Loucy (cell line): Measurements from ENCODE around the gene TBX3.

Experiments
- H2AFZ ChIP-seq: fragments of 200-600 bp; sonication (generic); 2 replicates; pipeline ENCODE4 v1.6.0; 2016; ENCODE audit warnings: antibody characterized with exemption, mild to moderate bottlenecking, low read length, moderate library complexity
- H3F3A ChIP-seq: fragments of 200-600 bp; 2 replicates; pipeline ENCODE4 v1.6.0; 2016; ENCODE audit warnings: antibody characterized with exemption, low read depth, mild to moderate bottlenecking
- H3K27me3 ChIP-seq: fragments of 200-600 bp; sonication (generic); 2 replicates; pipeline ENCODE4 v1.6.1; 2014; ENCODE audit warnings: low read length, mild to moderate bottlenecking; ENCODE audit not compliant: insufficient read depth, poor library complexity, severe bottlenecking
- H3K36me3 ChIP-seq: fragments of 200-600 bp; sonication (generic); 2 replicates; pipeline ENCODE4 v1.6.1; 2016; ENCODE audit warnings: low read length; ENCODE audit not compliant: insufficient read depth
- H3K4me1 ChIP-seq: fragments of 200-600 bp; sonication (generic); 2 replicates; pipeline ENCODE4 v1.5.1; 2014; ENCODE audit warnings: low read length, mild to moderate bottlenecking; ENCODE audit not compliant: insufficient read depth, poor library complexity, severe bottlenecking
- H3K4me2 ChIP-seq: fragments of 200-600 bp; sonication (generic); 2 replicates; pipeline ENCODE4 v1.6.0; 2014; ENCODE audit warnings: antibody characterized with exemption, low read length, low read depth, mild to moderate bottlenecking; ENCODE audit not compliant: poor library complexity, severe bottlenecking
- H3K4me3 ChIP-seq: fragments of 200-600 bp; sonication (generic); 2 replicates; pipeline ENCODE4 v1.5.1; 2014; ENCODE audit warnings: low read length, mild to moderate bottlenecking, mixed read lengths; ENCODE audit not compliant: poor library complexity, severe bottlenecking
- H3K79me2 ChIP-seq: fragments of 200-600 bp; sonication (generic); 2 replicates; pipeline ENCODE4 v1.6.1; 2014; ENCODE audit warnings: low read length; ENCODE audit not compliant: insufficient read depth
- H3K9ac ChIP-seq: fragments of 200-600 bp; sonication (generic); 2 replicates; pipeline ENCODE4 v1.6.0; 2014; ENCODE audit warnings: mild to moderate bottlenecking, low read depth, low read length, moderate library complexity; ENCODE audit not compliant: poor library complexity, severe bottlenecking
- H3K9me2 ChIP-seq: fragments of 200-600 bp; sonication (generic); replicated peaks from 2 replicates; pipeline ENCODE4 v1.6.1; 2016; ENCODE audit warnings: low read depth, low read length, mixed read lengths
- H3K9me3 ChIP-seq: fragments of 200-600 bp; sonication (generic); 2 replicates; pipeline ENCODE4 v1.6.1; 2014; ENCODE audit warnings: mild to moderate bottlenecking, antibody characterized with exemption, low read length, low read depth; ENCODE audit not compliant: insufficient read depth
- H4K20me1 ChIP-seq: fragments of 200-600 bp; sonication (generic); 2 replicates; pipeline ENCODE4 v1.6.0; 2014; ENCODE audit warnings: antibody characterized with exemption, low read length, mild to moderate bottlenecking; ENCODE audit not compliant: insufficient read depth, poor library complexity, severe bottlenecking
- CTCF ChIP-seq: fragments of 200-600 bp; sonication (generic); conservative IDR thresholded peaks from 2 replicates; pipeline ENCODE4 v1.5.1; 2014; ENCODE audit warnings: mild to moderate bottlenecking, antibody characterized with exemption, low read length
- EZH2phosphoT487 ChIP-seq: fragments of 200-600 bp; IDR thresholded peaks from 2 replicates; pipeline ENCODE4 v1.6.1; 2018; ENCODE audit warnings: antibody characterized with exemption, mild to moderate bottlenecking, moderate library complexity, borderline replicate concordance

Gene TBX3

GRCh38 chr12:114659084-114659483 lies 24.9 kb downstream of the TBX3 start:
- Histone ChIP-seq H3K9me3 (no peaks in the 10 kb centered on the region), H3K4me2 (no peak overlapping the region), H3K9me2 (no peaks in the 10 kb centered on the region), H2AFZ (no peak overlapping the region), H4K20me1 (no peaks in the 10 kb centered on the region), H3K4me1 (no peaks in the 10 kb centered on the region), H3K4me3 (no peak overlapping the region), H3K27me3 (no peaks in the 10 kb centered on the region), H3F3A (no peaks in the 10 kb centered on the region), H3K79me2 (no peaks in the 10 kb centered on the region), H3K9ac (no peak overlapping the region), H3K36me3 (no peaks in the 10 kb centered on the region)
- TF ChIP-seq EZH2phosphoT487: no peak
- TF ChIP-seq CTCF: no peak

- Histone ChIP-seq H3K9me3 (no peaks in the 10 kb centered on the region), H3K9ac (no peak overlapping the region), H3K9me2 (no peaks in the 10 kb centered on the region), H3K36me3 (no peaks in the 10 kb centered on the region), H3K79me2 (no peaks in the 10 kb centered on the region), H3K4me2 (no peak overlapping the region), H3K4me1 (no peaks in the 10 kb centered on the region), H3K4me3 (no peak overlapping the region), H2AFZ (no peak overlapping the region), H3K27me3 (no peaks in the 10 kb centered on the region), H3F3A (no peaks in the 10 kb centered on the region), H4K20me1 (no peaks in the 10 kb centered on the region)
- TF ChIP-seq EZH2phosphoT487 (no peak), CTCF (no peak)
Measured at GRCh38 chr12:114658002-114658441, 26.0 kb downstream of the TBX3 start.

DNA sequence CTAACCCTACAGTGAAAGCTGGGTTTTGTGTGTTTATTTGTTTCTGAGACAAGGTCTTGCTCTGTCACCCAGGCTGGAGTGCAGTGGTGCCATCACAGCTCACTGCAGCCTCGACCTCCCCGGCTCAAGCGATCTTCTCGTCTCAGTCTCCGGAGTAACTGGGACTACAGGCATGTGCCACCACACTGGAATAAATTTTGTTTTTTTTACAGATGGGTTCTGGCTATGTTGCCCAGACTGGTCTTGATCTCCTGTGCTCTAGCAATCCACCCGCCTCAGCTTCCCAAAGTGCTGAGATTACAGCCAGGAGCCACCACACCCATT lies 26.4 kb downstream of the TBX3 start:
- Histone ChIP-seq H3K9me3 (no peaks in the 10 kb centered on the region), H3K79me2 (no peaks in the 10 kb centered on the region), H3K4me1 (no peaks in the 10 kb centered on the region), H4K20me1 (no peaks in the 10 kb centered on the region), H3K4me3 (no peak overlapping the region), H3K9me2 (no peaks in the 10 kb centered on the region), H3K9ac (no peak overlapping the region), H2AFZ (no peak overlapping the region), H3K27me3 (no peaks in the 10 kb centered on the region), H3F3A (no peaks in the 10 kb centered on the region), H3K4me2 (no peak overlapping the region), H3K36me3 (no peaks in the 10 kb centered on the region)
- no peak for TF ChIP-seq CTCF
- TF ChIP-seq EZH2phosphoT487: no peak
